Fibroblast of the aortic adventitia (primary cell): ENCODE measurements around the gene PRSS16. TPM values are rescaled to one million over a fixed set of nuclear protein-coding genes. Genes with fewer than 3 reads are reported as not detected.

Source experiments
- DNase-seq: peaks from one replicate; pipeline ENCODE4 v3.0.0-alpha.2; 2010; ENCODE audit warnings: low read depth
- H3K4me3 ChIP-seq: 2 replicates; pipeline ENCODE4 v1.5.1; 2011; ENCODE audit warnings: low read depth, mild to moderate bottlenecking, control low read depth, low read length, moderate library complexity
- CTCF ChIP-seq: IDR thresholded peaks from 2 replicates; pipeline ENCODE4 v1.5.1; 2011; ENCODE audit warnings: mild to moderate bottlenecking, low read length, control low read depth, inconsistent platforms; ENCODE audit not compliant: insufficient read depth
- total RNA-seq: library from RNA; depleted of rRNA; stranded (reverse); fragments of >200 nt; gene quantifications from 2 replicates; pipeline ENCODE4 v1.2.3, GENCODE V29; 2012; ENCODE audit warnings: low replicate concordance

The PRSS16 gene
- total RNA-seq, 1 donor = not detected

- no peak overlapping the region for H3K4me3 ChIP-seq
- TF ChIP-seq CTCF = no peak
- no peak for DNase-seq
Measured at GRCh38 chr6:27234576-27234975, 12.9 kb upstream of the PRSS16 start.

- no peak for TF ChIP-seq CTCF
- peak; percentile 56 for DNase-seq
- H3K4me3 ChIP-seq = peak overlapping the region; percentile 47
Measured at GRCh38 chr6:27237089-27237803, 10.3 kb upstream of the PRSS16 start.

- peak overlapping the region; percentile 47 for H3K4me3 ChIP-seq
- TF ChIP-seq CTCF = no peak
- DNase-seq = peak; percentile 16
Measured at GRCh38 chr6:27238010-27238983, 9.2 kb upstream of the PRSS16 start.

GRCh38 chr6:27239258-27239657 is 8.2 kb upstream of the PRSS16 start:
- H3K4me3 ChIP-seq = no peak overlapping the region
- no peak for DNase-seq
- TF ChIP-seq CTCF = no peak

GRCh38 chr6:27241443-27241842 is 6.1 kb upstream of the PRSS16 start:
- H3K4me3 ChIP-seq = no peak overlapping the region
- TF ChIP-seq CTCF = no peak
- DNase-seq = no peak

- DNase-seq = no peak
- TF ChIP-seq CTCF = no peak
- no peak overlapping the region for H3K4me3 ChIP-seq
Measured at GRCh38 chr6:27242589-27243265, 4.8 kb upstream of the PRSS16 start.
